DMS53 treated with DMSO at 0.1 percent for 48 hours (cell line): ENCODE measurements around the gene CDC45.

ENCODE experiments used
- DNase-seq: peaks from one replicate; lab custom pipeline; 2025; ENCODE audit not compliant: unreplicated experiment; lab: John Stamatoyannopoulos, UW

CDC45 gene

GRCh38 chr22:19466848-19467752, 12.6 kb upstream of the CDC45 start:
- no peak for DNase-seq

GRCh38 chr22:19467912-19468311, 11.8 kb upstream of the CDC45 start:
- no peak for DNase-seq

- no peak for DNase-seq
These were observed 10.3 kb upstream of the CDC45 start for GRCh38 chr22:19469421-19469820.

GRCh38 chr22:19470010-19470409, 9.7 kb upstream of the CDC45 start:
- DNase-seq: no peak

- no peak for DNase-seq
These were observed 8.1 kb upstream of the CDC45 start for GRCh38 chr22:19471572-19471971.

GRCh38 chr22:19472233-19472632, 7.5 kb upstream of the CDC45 start:
- DNase-seq: no peak

- DNase-seq: no peak
These were observed 6.1 kb upstream of the CDC45 start for GRCh38 chr22:19473578-19473977.

GRCh38 chr22:19476023-19476422, 3.7 kb upstream of the CDC45 start:
- DNase-seq: no peak

GRCh38 chr22:19477321-19478044, 2.2 kb upstream of the CDC45 start:
- no peak for DNase-seq

GRCh38 chr22:19478045-19478900, 1.4 kb upstream of the CDC45 start:
- DNase-seq: no peak

GRCh38 chr22:19478901-19479354, 792 bp upstream of the CDC45 start, which contains the start of gene UFD1:
TSS of gene UFD1 (minus strand) at chr22:19479193. CDS start at chr22:19479085, 108 bp downstream.
- DNase-seq: no peak

GRCh38 chr22:19480173-19480568, 451 bp downstream of the CDC45 start:
- no peak for DNase-seq

GRCh38 chr22:19480789-19481188, 1.1 kb downstream of the CDC45 start:
- no peak for DNase-seq

- no peak for DNase-seq
These were observed 2.6 kb downstream of the CDC45 start for GRCh38 chr22:19482297-19482696.

GRCh38 chr22:19483481-19484244, 3.9 kb downstream of the CDC45 start:
- no peak for DNase-seq

- no peak for DNase-seq
These were observed 8.6 kb downstream of the CDC45 start for GRCh38 chr22:19488285-19488684.

GRCh38 chr22:19488884-19489843, 9.4 kb downstream of the CDC45 start:
- no peak for DNase-seq

GRCh38 chr22:19490628-19491230, 11.0 kb downstream of the CDC45 start:
- no peak for DNase-seq
